Fibroblast of lung (primary cell): Measurements from ENCODE around the gene CDC25C. TPM values are rescaled to one million over a fixed set of nuclear protein-coding genes. Genes with fewer than 3 reads are reported as not detected.

Source experiments
- DNase-seq, 2 donors: peaks; one replicate each; pipeline versions ENCODE4 v3.0.0 to v3.0.0-alpha.2; 2010; ENCODE audit warnings: low read depth in 2 of 2
- H2AFZ ChIP-seq: 2 replicates; pipeline ENCODE4 v1.5.1; 2012; ENCODE audit warnings: low read length, control low read depth, inconsistent platforms
- H3K27ac ChIP-seq: 2 replicates; pipeline ENCODE4 v1.5.1; 2011; ENCODE audit warnings: low read length, control low read depth; ENCODE audit not compliant: insufficient read depth
- H3K27me3 ChIP-seq: 2 replicates; pipeline ENCODE4 v1.5.1; 2011; ENCODE audit warnings: mild to moderate bottlenecking, low read length; ENCODE audit not compliant: control insufficient read depth, insufficient read depth
- H3K36me3 ChIP-seq: 2 replicates; pipeline ENCODE4 v1.5.1; 2011; ENCODE audit warnings: low read length; ENCODE audit not compliant: control insufficient read depth, insufficient read depth
- H3K4me1 ChIP-seq: 2 replicates; pipeline ENCODE4 v1.5.1; 2011; ENCODE audit warnings: low read length; ENCODE audit not compliant: control insufficient read depth, insufficient read depth; ENCODE audit errors: extremely low read depth
- H3K4me2 ChIP-seq: 2 replicates; pipeline ENCODE4 v1.5.1; 2011; ENCODE audit warnings: low read length, control low read depth; ENCODE audit not compliant: insufficient read depth; ENCODE audit errors: extremely low read depth
- H3K4me3 ChIP-seq, 4 experiments: fragments of 200-600 bp in 1 of 4; sonication (generic) in 1 of 4; replicated peaks in 1 of 4; 2 replicates each; pipeline ENCODE4 v1.5.1; 2011 to 2016; ENCODE audit warnings: low read length in 4 of 4, low read depth in 3 of 4, mild to moderate bottlenecking in 3 of 4, control low read depth in 2 of 4, inconsistent platforms in 1 of 4, mixed read lengths in 1 of 4; ENCODE audit not compliant: insufficient read depth in 1 of 4; ENCODE audit errors: control extremely low read depth in 1 of 4
- H3K79me2 ChIP-seq: 2 replicates; pipeline ENCODE4 v1.5.1; 2012; ENCODE audit warnings: mild to moderate bottlenecking, low read length, inconsistent platforms; ENCODE audit not compliant: control insufficient read depth, insufficient read depth
- H3K9ac ChIP-seq: 2 replicates; pipeline ENCODE4 v1.5.1; 2011; ENCODE audit warnings: mild to moderate bottlenecking, low read length, control low read depth; ENCODE audit not compliant: insufficient read depth
- H3K9me3 ChIP-seq: 2 replicates; pipeline ENCODE4 v1.5.1; 2012; ENCODE audit warnings: low read depth, low read length; ENCODE audit not compliant: control insufficient read depth, insufficient read depth
- H4K20me1 ChIP-seq: 2 replicates; pipeline ENCODE4 v1.5.1; 2011; ENCODE audit warnings: low read length; ENCODE audit not compliant: control insufficient read depth, insufficient read depth; ENCODE audit errors: extremely low read depth
- EZH2 ChIP-seq: IDR thresholded peaks from 2 replicates; pipeline ENCODE4 v1.5.1; 2012; ENCODE audit warnings: low read length, control low read depth, mild to moderate bottlenecking; ENCODE audit errors: missing control alignments
- polyA plus RNA-seq, 2 donors: library from polyadenylated mRNA; depleted of rRNA in 1 of 2; stranded (reverse) in 1 of 2; unstranded in 1 of 2; fragments of >200 nt; gene quantifications; 2 replicates each; pipeline ENCODE4 v1.2.1, GENCODE V29; 2011 to 2012; ENCODE audit warnings: missing spikeins in 1 of 2
- total RNA-seq: library from RNA; depleted of rRNA; stranded (reverse); fragments of >200 nt; gene quantifications from 2 replicates; pipeline ENCODE4 v1.2.1, GENCODE V29; 2014
- TF ChIP-seq, protein P1 (sequence below), 2 donors: IDR thresholded peaks in 1 of 2; conservative IDR thresholded peaks in 1 of 2; 1 replicate in 1 of 2; 2 replicates in 1 of 2; pipeline ENCODE4 v1.5.1; 2011 to 2012; ENCODE audit warnings: low read length in 2 of 2, control low read depth in 1 of 2, inconsistent platforms in 1 of 2, low read depth in 1 of 2, mild to moderate bottlenecking in 1 of 2

CDC25C gene
- total and polyA plus RNA-seq, 2 donors (not counting 1 experiment from before 2014, with no cell fraction given), result 2.4 to 3.0 TPM

DNA sequence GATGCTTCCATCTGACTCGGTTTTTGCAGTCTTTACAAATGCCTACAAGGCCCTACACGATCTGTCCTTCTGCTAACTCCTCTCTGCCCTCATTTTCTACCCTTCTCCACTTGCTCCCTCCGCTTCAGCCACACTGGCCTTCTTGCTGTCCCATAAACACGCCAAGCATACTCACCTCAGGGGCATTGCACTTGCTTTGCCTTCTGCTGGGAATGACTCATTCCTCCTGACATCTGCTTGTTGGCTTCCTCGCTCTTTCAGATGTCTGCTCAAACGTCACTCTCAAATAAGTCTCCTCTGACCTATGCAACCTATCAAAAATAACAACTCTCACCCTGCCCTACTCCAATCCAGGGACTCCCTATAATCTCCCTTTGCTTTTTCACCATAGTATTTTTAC, 28.2 kb downstream of the CDC25C start:
- Histone ChIP-seq H3K36me3 (no peaks in the 10 kb centered on the region), H3K4me1 (no peaks in the 10 kb centered on the region), H3K4me3 (no peak overlapping the region), H3K79me2 (no peaks in the 10 kb centered on the region), H3K9ac (no peak overlapping the region), H3K27me3 (no peaks in the 10 kb centered on the region), H3K27ac (no peak overlapping the region), H4K20me1 (no peaks in the 10 kb centered on the region), H3K4me2 (no peak overlapping the region), H2AFZ (no peak overlapping the region), H3K9me3 (no peaks in the 10 kb centered on the region)
- peak; percentile 23 to 43 for DNase-seq
- TF ChIP-seq, protein P1, sequence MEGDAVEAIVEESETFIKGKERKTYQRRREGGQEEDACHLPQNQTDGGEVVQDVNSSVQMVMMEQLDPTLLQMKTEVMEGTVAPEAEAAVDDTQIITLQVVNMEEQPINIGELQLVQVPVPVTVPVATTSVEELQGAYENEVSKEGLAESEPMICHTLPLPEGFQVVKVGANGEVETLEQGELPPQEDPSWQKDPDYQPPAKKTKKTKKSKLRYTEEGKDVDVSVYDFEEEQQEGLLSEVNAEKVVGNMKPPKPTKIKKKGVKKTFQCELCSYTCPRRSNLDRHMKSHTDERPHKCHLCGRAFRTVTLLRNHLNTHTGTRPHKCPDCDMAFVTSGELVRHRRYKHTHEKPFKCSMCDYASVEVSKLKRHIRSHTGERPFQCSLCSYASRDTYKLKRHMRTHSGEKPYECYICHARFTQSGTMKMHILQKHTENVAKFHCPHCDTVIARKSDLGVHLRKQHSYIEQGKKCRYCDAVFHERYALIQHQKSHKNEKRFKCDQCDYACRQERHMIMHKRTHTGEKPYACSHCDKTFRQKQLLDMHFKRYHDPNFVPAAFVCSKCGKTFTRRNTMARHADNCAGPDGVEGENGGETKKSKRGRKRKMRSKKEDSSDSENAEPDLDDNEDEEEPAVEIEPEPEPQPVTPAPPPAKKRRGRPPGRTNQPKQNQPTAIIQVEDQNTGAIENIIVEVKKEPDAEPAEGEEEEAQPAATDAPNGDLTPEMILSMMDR (conservative IDR thresholded peaks at IDR 0.05 in 1 of 2, IDR thresholded peaks at IDR 0.05 in 1 of 2; ENCODE audit: low read depth in 1 of 2, low read length in 2 of 2), result no peak

DNA sequence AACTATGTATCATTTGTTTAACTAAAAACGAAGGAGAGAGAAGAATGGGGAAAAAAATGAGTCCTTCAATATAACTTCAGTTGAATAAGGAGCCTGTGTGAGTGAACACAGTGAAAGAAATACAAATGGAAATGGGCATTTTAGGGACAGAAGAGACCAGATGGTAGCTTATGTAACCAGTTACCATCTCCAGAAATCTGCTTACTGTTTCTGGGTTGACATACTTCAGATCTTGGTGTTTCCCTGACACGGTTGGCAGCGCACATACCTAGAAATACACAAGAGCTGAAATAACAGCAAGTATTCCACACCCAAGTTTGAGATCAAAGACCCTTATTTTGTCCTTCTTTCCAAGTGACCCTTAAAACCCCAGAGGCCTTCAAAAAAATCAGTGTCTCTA, 42.3 kb downstream of the CDC25C start:
- Histone ChIP-seq H2AFZ (no peak overlapping the region), H3K36me3 (no peaks in the 10 kb centered on the region), H3K9ac (no peak overlapping the region), H3K79me2 (no peaks in the 10 kb centered on the region), H3K4me1 (no peaks in the 10 kb centered on the region), H3K9me3 (no peaks in the 10 kb centered on the region), H3K4me2 (no peak overlapping the region), H3K27ac (no peak overlapping the region), H4K20me1 (no peaks in the 10 kb centered on the region), H3K27me3 (no peaks in the 10 kb centered on the region), H3K4me3 (no peak overlapping the region)
- TF ChIP-seq, protein P1 (conservative IDR thresholded peaks at IDR 0.05 in 1 of 2, IDR thresholded peaks at IDR 0.05 in 1 of 2; ENCODE audit: low read depth in 1 of 2, low read length in 2 of 2), result no peak
- no peak for TF ChIP-seq EZH2
- no peak for DNase-seq

DNA sequence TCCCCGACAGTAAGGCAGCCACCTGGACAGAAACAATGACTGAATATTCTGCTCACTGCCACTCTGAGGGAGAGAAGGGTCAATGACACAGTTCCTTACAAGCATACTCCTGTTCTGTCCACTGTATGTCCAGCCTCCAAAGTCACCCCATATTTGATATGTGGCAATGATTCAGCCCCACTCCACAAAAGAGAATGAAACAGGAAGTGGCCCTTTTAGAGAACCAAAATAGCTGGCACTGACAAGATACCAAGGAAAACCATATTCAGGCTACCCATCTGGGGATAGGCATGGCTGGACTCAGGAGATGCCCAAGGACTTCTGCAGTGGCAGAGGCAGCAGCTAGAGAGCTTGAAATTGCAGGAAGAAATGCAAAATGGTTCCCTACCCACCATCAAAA, 44.4 kb downstream of the CDC25C start:
- no peak overlapping the region for H3K9ac ChIP-seq
- H3K27me3 ChIP-seq, result no peaks in the 10 kb centered on the region
- no peaks in the 10 kb centered on the region for H3K36me3 ChIP-seq
- H3K79me2 ChIP-seq, result no peaks in the 10 kb centered on the region
- no peaks in the 10 kb centered on the region for H3K9me3 ChIP-seq
- DNase-seq, result no peak
- no peak for TF ChIP-seq EZH2
- TF ChIP-seq, protein P1 (conservative IDR thresholded peaks at IDR 0.05 in 1 of 2, IDR thresholded peaks at IDR 0.05 in 1 of 2; ENCODE audit: low read depth in 1 of 2, low read length in 2 of 2), result no peak
- peak overlapping the region; percentile 20 for H2AFZ ChIP-seq
- no peak overlapping the region for H3K27ac ChIP-seq
- no peak overlapping the region for H3K4me3 ChIP-seq
- no peaks in the 10 kb centered on the region for H4K20me1 ChIP-seq
- no peaks in the 10 kb centered on the region for H3K4me1 ChIP-seq
- H3K4me2 ChIP-seq, result no peak overlapping the region
